GM12873 (cell line): ENCODE measurements around the gene SINHCAF.

ENCODE experiments used
- CTCF ChIP-seq: IDR thresholded peaks from 2 replicates; pipeline ENCODE4 v1.5.1; 2012; ENCODE audit warnings: low read depth, mild to moderate bottlenecking, moderate library complexity, low read length, control low read depth; ENCODE audit not compliant: insufficient read depth; ENCODE audit errors: missing control alignments

SINHCAF gene

GRCh38 chr12:31325524-31325875, 450 bp downstream of the SINHCAF start:
- TF ChIP-seq CTCF, result no peak

GRCh38 chr12:31324845-31325523, 966 bp downstream of the SINHCAF start:
- no peak for TF ChIP-seq CTCF

GRCh38 chr12:31324116-31324844, 1.7 kb downstream of the SINHCAF start:
- TF ChIP-seq CTCF, result no peak

GRCh38 chr12:31323391-31324115, 2.4 kb downstream of the SINHCAF start:
- TF ChIP-seq CTCF, result no peak

GRCh38 chr12:31322801-31323207, 3.1 kb downstream of the SINHCAF start:
- no peak for TF ChIP-seq CTCF

- TF ChIP-seq CTCF, result no peak
Measured at GRCh38 chr12:31321897-31322228, 4.1 kb downstream of the SINHCAF start.

GRCh38 chr12:31321186-31321896, 4.6 kb downstream of the SINHCAF start:
- no peak for TF ChIP-seq CTCF
